ENCODE measurements around the gene SPIN1.

SPIN1 gene

GRCh38 chr9:88502552-88503034 lies 114.3 kb downstream of the SPIN1 start:
- DNase-seq = no peak

- DNase-seq = no peak
These were observed 115.0 kb downstream of the SPIN1 start for GRCh38 chr9:88503081-88503844.

GRCh38 chr9:88503845-88504764 lies 115.9 kb downstream of the SPIN1 start:
- DNase-seq = no peak

GRCh38 chr9:88508326-88508725 lies 120.1 kb downstream of the SPIN1 start:
- DNase-seq = no peak

- no peak for DNase-seq
These were observed 123.7 kb downstream of the SPIN1 start for GRCh38 chr9:88511906-88512305.

- DNase-seq = no peak
These were observed 126.0 kb downstream of the SPIN1 start for GRCh38 chr9:88514247-88514646.

- no peak for DNase-seq
These were observed 133.1 kb downstream of the SPIN1 start for GRCh38 chr9:88521308-88521707.

GRCh38 chr9:88522360-88522759 lies 134.1 kb downstream of the SPIN1 start:
- no peak for DNase-seq

GRCh38 chr9:88523056-88523455 lies 134.8 kb downstream of the SPIN1 start:
- no peak for DNase-seq

- DNase-seq = no peak
These were observed 136.7 kb downstream of the SPIN1 start for GRCh38 chr9:88524911-88525310.

- no peak for DNase-seq
These were observed 139.4 kb downstream of the SPIN1 start for GRCh38 chr9:88527618-88528017.
